ENCODE results near the gene COL4A1.

Gene COL4A1

DNA sequence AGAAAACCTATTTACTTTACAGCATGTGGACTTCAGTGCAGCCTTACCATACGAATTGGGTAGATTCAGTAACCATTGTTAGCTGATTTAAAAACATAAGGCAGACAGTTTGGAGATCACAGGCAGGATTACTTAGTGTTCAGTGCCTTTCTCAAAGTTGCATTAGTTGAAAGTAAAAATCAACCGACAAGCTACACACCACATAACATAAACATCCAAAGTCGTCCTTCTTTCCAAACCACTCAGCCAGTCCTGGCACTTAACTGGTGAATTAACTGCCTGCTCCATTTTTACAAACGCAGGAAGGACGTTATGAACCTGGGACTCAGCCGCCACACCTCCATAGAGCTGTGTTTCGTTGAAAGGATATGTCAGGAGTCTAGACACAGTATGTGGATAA is 91.4 kb downstream of the COL4A1 start:
- TF ChIP-seq, protein P1, sequence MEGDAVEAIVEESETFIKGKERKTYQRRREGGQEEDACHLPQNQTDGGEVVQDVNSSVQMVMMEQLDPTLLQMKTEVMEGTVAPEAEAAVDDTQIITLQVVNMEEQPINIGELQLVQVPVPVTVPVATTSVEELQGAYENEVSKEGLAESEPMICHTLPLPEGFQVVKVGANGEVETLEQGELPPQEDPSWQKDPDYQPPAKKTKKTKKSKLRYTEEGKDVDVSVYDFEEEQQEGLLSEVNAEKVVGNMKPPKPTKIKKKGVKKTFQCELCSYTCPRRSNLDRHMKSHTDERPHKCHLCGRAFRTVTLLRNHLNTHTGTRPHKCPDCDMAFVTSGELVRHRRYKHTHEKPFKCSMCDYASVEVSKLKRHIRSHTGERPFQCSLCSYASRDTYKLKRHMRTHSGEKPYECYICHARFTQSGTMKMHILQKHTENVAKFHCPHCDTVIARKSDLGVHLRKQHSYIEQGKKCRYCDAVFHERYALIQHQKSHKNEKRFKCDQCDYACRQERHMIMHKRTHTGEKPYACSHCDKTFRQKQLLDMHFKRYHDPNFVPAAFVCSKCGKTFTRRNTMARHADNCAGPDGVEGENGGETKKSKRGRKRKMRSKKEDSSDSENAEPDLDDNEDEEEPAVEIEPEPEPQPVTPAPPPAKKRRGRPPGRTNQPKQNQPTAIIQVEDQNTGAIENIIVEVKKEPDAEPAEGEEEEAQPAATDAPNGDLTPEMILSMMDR (IDR thresholded peaks at IDR 0.05; ENCODE audit: control insufficient read depth, insufficient read depth, low read depth, low read length, missing control alignments): no peak
- H3K4me3 ChIP-seq (ENCODE audit: control insufficient read depth, low read depth, low read length): no peak overlapping the region
- no peak for DNase-seq (ENCODE audit: low read depth)

DNA sequence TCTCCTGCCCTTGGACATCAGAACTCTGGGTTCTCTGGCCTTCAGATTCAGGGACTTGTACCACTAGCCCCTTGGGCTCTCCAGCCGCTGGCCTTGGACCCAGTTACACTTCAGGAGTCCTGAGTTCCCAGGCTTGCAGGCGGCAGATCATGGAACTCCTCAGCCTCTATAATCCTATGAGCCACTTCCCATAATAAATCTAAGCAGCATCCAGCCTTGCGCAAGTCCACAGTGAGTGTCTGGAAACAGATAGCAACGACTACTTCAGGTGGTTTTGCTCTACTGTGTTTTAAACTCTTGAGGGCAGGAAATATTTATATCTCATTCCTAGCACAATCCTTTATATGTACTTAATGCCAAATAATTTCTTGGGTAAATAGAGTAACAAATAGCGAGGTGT is 92.3 kb downstream of the COL4A1 start:
- no peak overlapping the region for H3K4me3 ChIP-seq (ENCODE audit: control insufficient read depth, low read depth, low read length)
- TF ChIP-seq, protein P1 (IDR thresholded peaks at IDR 0.05; ENCODE audit: control insufficient read depth, insufficient read depth, low read depth, low read length, missing control alignments): no peak
- DNase-seq (ENCODE audit: low read depth): peak; percentile 18

DNA sequence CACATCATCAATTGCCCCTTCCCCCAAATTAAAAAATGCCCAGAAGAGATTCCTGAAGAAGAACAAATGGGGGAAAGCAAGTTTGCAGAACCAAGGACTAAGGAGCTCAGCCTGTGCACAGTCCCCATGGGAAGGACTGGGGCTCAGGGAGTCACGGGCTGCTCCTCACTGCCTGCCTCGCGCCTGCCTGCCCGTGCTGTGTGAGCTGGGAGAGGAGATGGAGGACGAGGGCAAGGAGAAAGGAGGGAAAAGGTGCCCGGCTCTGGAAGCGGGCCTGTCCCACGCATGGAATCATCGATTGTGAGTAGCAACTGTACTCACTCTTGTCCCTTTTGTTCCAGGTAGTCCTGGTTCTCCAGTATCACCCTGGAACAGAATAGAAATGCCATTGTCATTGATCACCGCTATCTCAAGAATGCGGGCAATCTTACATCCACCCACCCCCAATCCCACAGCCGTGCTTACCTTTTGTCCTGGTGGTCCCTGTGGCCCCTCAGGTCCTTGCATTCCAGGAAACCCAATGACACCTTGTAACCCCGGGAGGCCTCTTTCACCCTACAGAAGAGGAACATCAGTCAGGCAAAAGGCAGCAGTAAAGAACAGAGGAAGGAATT is 93.4 kb downstream of the COL4A1 start:
- TF ChIP-seq, protein P1 (IDR thresholded peaks at IDR 0.05; ENCODE audit: control insufficient read depth, insufficient read depth, low read depth, low read length, missing control alignments): no peak
- no peak overlapping the region for H3K4me3 ChIP-seq (ENCODE audit: control insufficient read depth, low read depth, low read length)
- no peak for DNase-seq (ENCODE audit: low read depth)

DNA sequence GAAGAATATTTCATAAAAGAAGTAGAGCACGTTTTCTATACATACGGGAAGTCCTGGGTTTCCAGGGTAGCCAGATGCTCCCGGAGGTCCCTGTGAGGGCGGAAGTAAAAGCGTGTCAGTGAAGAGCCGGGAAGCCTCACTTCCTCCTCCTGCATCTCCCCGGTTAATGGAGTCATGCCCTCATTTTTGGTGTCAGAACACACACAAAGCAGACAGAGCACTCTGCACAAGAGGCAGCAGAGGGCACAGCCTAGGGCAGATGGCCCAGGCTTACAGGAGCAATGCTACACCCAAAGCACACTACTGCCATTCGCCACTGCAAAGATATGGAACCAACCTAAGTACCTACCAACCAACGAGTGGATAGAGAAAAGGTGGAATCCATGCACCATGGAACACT is 94.4 kb downstream of the COL4A1 start:
- DNase-seq (ENCODE audit: low read depth): no peak
- no peak overlapping the region for H3K4me3 ChIP-seq (ENCODE audit: control insufficient read depth, low read depth, low read length)
- TF ChIP-seq, protein P1 (IDR thresholded peaks at IDR 0.05; ENCODE audit: control insufficient read depth, insufficient read depth, low read depth, low read length, missing control alignments): no peak

DNA sequence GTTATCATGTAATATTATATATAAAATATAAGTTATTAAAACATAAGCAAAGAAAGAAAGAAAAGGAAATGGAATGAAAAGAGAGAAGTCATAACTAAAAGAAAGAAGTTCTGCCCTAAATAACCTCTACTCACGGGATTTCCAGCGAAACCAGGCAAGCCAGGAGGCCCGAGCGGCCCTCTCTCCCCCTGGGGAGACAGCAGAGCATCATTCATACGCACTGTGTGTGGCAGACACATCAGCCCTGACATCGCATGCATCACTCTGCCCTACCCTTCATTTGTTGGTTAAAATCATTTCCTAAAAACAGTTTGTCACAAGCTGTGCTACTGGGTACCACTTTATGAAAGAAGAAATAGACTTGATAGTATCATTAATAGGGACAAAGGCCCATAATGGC is 95.2 kb downstream of the COL4A1 start:
- no peak for DNase-seq (ENCODE audit: low read depth)
- no peak overlapping the region for H3K4me3 ChIP-seq (ENCODE audit: control insufficient read depth, low read depth, low read length)
- TF ChIP-seq, protein P1 (IDR thresholded peaks at IDR 0.05; ENCODE audit: control insufficient read depth, insufficient read depth, low read depth, low read length, missing control alignments): no peak

DNA sequence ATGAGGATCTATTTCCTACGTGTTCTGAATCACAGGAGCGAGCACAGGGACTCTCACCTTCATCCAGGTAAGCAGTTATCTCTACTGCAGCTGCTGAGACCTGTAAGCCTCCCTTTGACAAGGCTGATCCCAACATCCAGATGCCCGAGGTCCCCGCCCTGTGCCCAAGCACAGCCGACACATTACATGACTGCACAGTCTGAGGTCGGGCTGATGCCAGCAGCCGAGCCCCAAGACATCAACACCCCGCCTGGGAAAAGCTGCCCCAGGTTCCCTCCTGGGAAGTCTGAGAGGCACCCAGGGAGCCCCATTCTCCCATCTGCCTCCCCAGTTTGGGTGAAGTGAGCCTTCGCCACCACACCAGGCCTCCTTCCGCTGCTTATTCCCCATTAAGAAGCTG is 95.9 kb downstream of the COL4A1 start:
- TF ChIP-seq, protein P1 (IDR thresholded peaks at IDR 0.05; ENCODE audit: control insufficient read depth, insufficient read depth, low read depth, low read length, missing control alignments): no peak
- no peak for DNase-seq (ENCODE audit: low read depth)
- no peak overlapping the region for H3K4me3 ChIP-seq (ENCODE audit: control insufficient read depth, low read depth, low read length)

DNA sequence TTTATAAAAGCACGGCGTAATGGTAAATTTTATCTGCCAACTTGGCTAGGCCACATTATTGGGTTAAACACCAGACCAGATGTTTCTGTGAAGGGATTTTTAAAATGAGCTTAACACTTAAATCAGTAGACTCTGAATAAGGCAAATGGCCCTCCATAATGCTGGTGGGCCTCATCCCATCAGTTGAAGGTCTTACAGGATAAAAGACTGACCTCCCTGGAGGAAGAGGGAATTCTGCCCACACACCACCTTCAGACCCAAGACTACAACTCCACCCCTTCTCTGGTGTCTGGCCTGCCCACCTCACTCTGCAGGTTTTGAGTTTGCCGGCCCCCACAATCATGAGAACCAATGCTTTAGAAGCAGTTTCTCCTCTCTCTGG is 96.4 kb downstream of the COL4A1 start:
- no peak for DNase-seq (ENCODE audit: low read depth)
- H3K4me3 ChIP-seq (ENCODE audit: control insufficient read depth, low read depth, low read length): no peak overlapping the region
- TF ChIP-seq, protein P1 (IDR thresholded peaks at IDR 0.05; ENCODE audit: control insufficient read depth, insufficient read depth, low read depth, low read length, missing control alignments): no peak

Data from AG09309 (cell line).